Kidney (tissue), 14 donors: Measurements from ENCODE around the gene JCAD. TPM values are rescaled to one million over a fixed set of nuclear protein-coding genes. Genes with fewer than 3 reads are reported as not detected.

Experiments
- DNase-seq, 5 donors: peaks; one replicate each; pipeline ENCODE4 v3.0.0-alpha.2; 2013 to 2020
- FAIRE-seq: peaks from 2 replicates; lab custom pipeline; 2012; peaks lifted over from hg19 to GRCh38; lab: Jason Lieb, UNC
- H3K27ac ChIP-seq, 2 donors: one replicate each; pipeline ENCODE4 v1.7.0; 2013; ENCODE audit warnings: low read depth in 2 of 2, low read length in 2 of 2, inconsistent platforms in 1 of 2
- H3K27me3 ChIP-seq: one replicate; pipeline ENCODE4 v1.7.1; 2013; ENCODE audit warnings: low read length, inconsistent platforms; ENCODE audit not compliant: control insufficient read depth, insufficient read depth
- H3K36me3 ChIP-seq, 3 donors: one replicate each; pipeline versions ENCODE4 v1.7.0 to v1.7.1; 2013; ENCODE audit warnings: low read length in 3 of 3, control low read depth in 1 of 3, inconsistent platforms in 1 of 3; ENCODE audit not compliant: insufficient read depth in 3 of 3, control insufficient read depth in 2 of 3
- H3K4me1 ChIP-seq, 3 donors: one replicate each; pipeline versions ENCODE4 v1.7.0 to v1.7.1; 2013; ENCODE audit warnings: low read length in 3 of 3, inconsistent platforms in 1 of 3, low read depth in 1 of 3; ENCODE audit not compliant: control insufficient read depth in 2 of 3, insufficient read depth in 2 of 3
- H3K4me3 ChIP-seq, 3 donors: one replicate each; pipeline versions ENCODE4 v1.7.0 to v1.8.1; 2013; ENCODE audit warnings: low read length in 3 of 3, control low read depth in 1 of 3, inconsistent platforms in 1 of 3
- H3K9ac ChIP-seq, 3 donors: one replicate each; pipeline versions ENCODE4 v1.7.0 to v1.7.1; 2013; ENCODE audit warnings: low read length in 3 of 3, control low read depth in 1 of 3, inconsistent platforms in 1 of 3
- H3K9me3 ChIP-seq, 3 donors: one replicate each; pipeline versions ENCODE4 v1.7.0 to v1.7.1; 2013; ENCODE audit warnings: low read length in 3 of 3, control low read depth in 1 of 3, inconsistent platforms in 1 of 3; ENCODE audit not compliant: control insufficient read depth in 2 of 3, insufficient read depth in 1 of 3
- CTCF ChIP-seq: IDR thresholded peaks from 3 replicates; pipeline ENCODE4 v1.5.1; 2012; ENCODE audit warnings: mild to moderate bottlenecking, moderate library complexity, borderline replicate concordance; ENCODE audit not compliant: insufficient read depth; ENCODE audit errors: extremely low read depth
- intact Hi-C: fragments of 100-400 bp; cut with DNase I; formaldehyde crosslinking; loops from one replicate; pipeline ENCODE4 v1.11.1; 2022
- polyA plus RNA-seq: library from polyadenylated mRNA; stranded (reverse); fragments of 350-450 nt; fragmentation: Illumina TruSeq; extraction: RNeasy Lipid Tissue Mini Kit (QIAGEN cat#74804); gene quantifications from one replicate; pipeline ENCODE4 v1.2.3, GENCODE V29; 2014; ENCODE audit warnings: low read depth, low replicate concordance; ENCODE audit not compliant: insufficient read depth
- total RNA-seq: library from RNA; stranded (reverse); fragmentation: NEBNext Ultra II Directional; extraction: Animal tissue kit (Norgen Biotek cat#: 25700); gene quantifications from one replicate; pipeline ENCODE4 v1.2.1, GENCODE V29; 2021
- donor health status: control.
- donor health status: control.
- donor health status: control.
- donor health status: control.
- donor health status: control.
- donor health status: DM: yes; HTN: yes; CAD: no.
- donor health status: Normal renal cell carcinoma (clear cell type).

The JCAD gene
- total and polyA plus RNA-seq, 2 donors from 2014 or later: 15.7 to 27.1 TPM

GRCh38 chr10:30013757-30014156 lies 45.6 kb downstream of the JCAD start:
- intact Hi-C loops: no loop called here
- no peak overlapping the region for H3K9ac ChIP-seq
- H3K4me3 ChIP-seq: no peak overlapping the region
- no peaks in the 10 kb centered on the region for H3K9me3 ChIP-seq
- no peaks in the 10 kb centered on the region for H3K27me3 ChIP-seq
- DNase-seq (peak in 2 of 5 donors; percentile 56 to 67), FAIRE-seq (no peak)
- no peaks in the 10 kb centered on the region for H3K4me1 ChIP-seq
- H3K36me3 ChIP-seq: no peaks in the 10 kb centered on the region
- no peak for TF ChIP-seq CTCF
- H3K27ac ChIP-seq: no peak overlapping the region

- FAIRE-seq (no peak), DNase-seq (no peak)
- intact Hi-C loops: no loop called here
Observed at GRCh38 chr10:30011956-30012647, 47.3 kb downstream of the JCAD start.

GRCh38 chr10:30011396-30011795 lies 48.0 kb downstream of the JCAD start:
- H3K9ac ChIP-seq: no peak overlapping the region
- H3K36me3 ChIP-seq: no peaks in the 10 kb centered on the region
- intact Hi-C loops: no loop called here
- H3K9me3 ChIP-seq: no peaks in the 10 kb centered on the region
- H3K27ac ChIP-seq: no peak overlapping the region
- FAIRE-seq: no peak
- no peak overlapping the region for H3K4me3 ChIP-seq
- no peaks in the 10 kb centered on the region for H3K27me3 ChIP-seq
- peak in 1 of 5 donors; percentile 10 for DNase-seq
- no peak for TF ChIP-seq CTCF
- H3K4me1 ChIP-seq: no peaks in the 10 kb centered on the region

More at GRCh38 chr10:30011956-30012647, 47.3 kb downstream of the JCAD start:
- Histone ChIP-seq H3K36me3 (no peaks in the 10 kb centered on the region), H3K4me3 (no peak overlapping the region), H3K9ac (no peak overlapping the region), H3K9me3 (no peaks in the 10 kb centered on the region), H3K27ac (no peak overlapping the region), H3K27me3 (no peaks in the 10 kb centered on the region), H3K4me1 (no peaks in the 10 kb centered on the region)
- TF ChIP-seq CTCF: no peak
